IMR-90 (cell line): ENCODE measurements around the gene IGF2BP1.

Source experiments
- BHLHE40 ChIP-seq: fragments of 150-350 bp; IDR thresholded peaks from 2 replicates; pipeline ENCODE4 v1.6.1; 2016; ENCODE audit warnings: mild to moderate bottlenecking, low read depth, low read length
- CEBPB ChIP-seq: IDR thresholded peaks from 2 replicates; pipeline ENCODE4 v1.6.1; 2012; ENCODE audit warnings: low read depth, low read length, improper control_type of control experiment
- ELK1 ChIP-seq: fragments of 150-350 bp; IDR thresholded peaks from 2 replicates; pipeline ENCODE4 v1.6.1; 2016; ENCODE audit warnings: low read depth, mild to moderate bottlenecking, low read length, moderate library complexity, borderline replicate concordance
- MAZ ChIP-seq: IDR thresholded peaks from 2 replicates; pipeline ENCODE4 v1.6.1; 2012; ENCODE audit warnings: low read depth, mild to moderate bottlenecking, low read length, improper control_type of control experiment, moderate library complexity, borderline replicate concordance
- POLR2A ChIP-seq: IDR thresholded peaks from 2 replicates; pipeline ENCODE4 v1.6.1; 2012; ENCODE audit warnings: mild to moderate bottlenecking, low read depth, low read length
- USF2 ChIP-seq: fragments of 150-350 bp; IDR thresholded peaks from 2 replicates; pipeline ENCODE4 v1.6.1; 2017; ENCODE audit warnings: mild to moderate bottlenecking, antibody characterized with exemption, low read length, low read depth
- TF ChIP-seq, protein P1 (sequence below): conservative IDR thresholded peaks from 2 replicates; pipeline ENCODE4 v1.5.1; 2012; ENCODE audit warnings: mild to moderate bottlenecking, low read depth, low read length, improper control_type of control experiment

- TF ChIP-seq, protein P1, sequence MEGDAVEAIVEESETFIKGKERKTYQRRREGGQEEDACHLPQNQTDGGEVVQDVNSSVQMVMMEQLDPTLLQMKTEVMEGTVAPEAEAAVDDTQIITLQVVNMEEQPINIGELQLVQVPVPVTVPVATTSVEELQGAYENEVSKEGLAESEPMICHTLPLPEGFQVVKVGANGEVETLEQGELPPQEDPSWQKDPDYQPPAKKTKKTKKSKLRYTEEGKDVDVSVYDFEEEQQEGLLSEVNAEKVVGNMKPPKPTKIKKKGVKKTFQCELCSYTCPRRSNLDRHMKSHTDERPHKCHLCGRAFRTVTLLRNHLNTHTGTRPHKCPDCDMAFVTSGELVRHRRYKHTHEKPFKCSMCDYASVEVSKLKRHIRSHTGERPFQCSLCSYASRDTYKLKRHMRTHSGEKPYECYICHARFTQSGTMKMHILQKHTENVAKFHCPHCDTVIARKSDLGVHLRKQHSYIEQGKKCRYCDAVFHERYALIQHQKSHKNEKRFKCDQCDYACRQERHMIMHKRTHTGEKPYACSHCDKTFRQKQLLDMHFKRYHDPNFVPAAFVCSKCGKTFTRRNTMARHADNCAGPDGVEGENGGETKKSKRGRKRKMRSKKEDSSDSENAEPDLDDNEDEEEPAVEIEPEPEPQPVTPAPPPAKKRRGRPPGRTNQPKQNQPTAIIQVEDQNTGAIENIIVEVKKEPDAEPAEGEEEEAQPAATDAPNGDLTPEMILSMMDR: no peak
- TF ChIP-seq POLR2A (no peak), MAZ (no peak), BHLHE40 (no peak), USF2 (no peak), ELK1 (no peak), CEBPB (no peak)
Measured at GRCh38 chr17:49041527-49041926, 44.3 kb downstream of the IGF2BP1 start.
